Endothelial cell of umbilical vein (primary cell): ENCODE measurements around the gene XDH.

Experiments
- CTCF ChIP-seq, 2 donors: IDR thresholded peaks; 1 replicate in 1 of 2; 2 replicates in 1 of 2; pipeline ENCODE4 v1.5.1; 2011; ENCODE audit warnings: low read length in 2 of 2, mild to moderate bottlenecking in 2 of 2, moderate library complexity in 2 of 2, control low read depth in 1 of 2, inconsistent platforms in 1 of 2, low read depth in 1 of 2; ENCODE audit not compliant: insufficient read depth in 1 of 2; ENCODE audit errors: extremely low read depth in 1 of 2
- EZH2 ChIP-seq: IDR thresholded peaks from 2 replicates; pipeline ENCODE4 v1.6.1; 2012; ENCODE audit warnings: borderline replicate concordance, low read depth, mild to moderate bottlenecking, moderate library complexity, low read length, inconsistent platforms; ENCODE audit not compliant: severe bottlenecking
- FOS ChIP-seq: IDR thresholded peaks from 2 replicates; pipeline ENCODE4 v1.6.1; 2011; ENCODE audit warnings: mild to moderate bottlenecking, low read length, moderate library complexity, borderline replicate concordance; ENCODE audit not compliant: insufficient read depth
- GATA2 ChIP-seq: IDR thresholded peaks from 2 replicates; pipeline ENCODE4 v1.7.0; 2011; ENCODE audit warnings: low read depth, mild to moderate bottlenecking, moderate library complexity, mixed read lengths, low read length; ENCODE audit not compliant: insufficient read length, insufficient read depth
- JUN ChIP-seq: IDR thresholded peaks from 2 replicates; pipeline ENCODE4 v1.6.1; 2011; ENCODE audit warnings: borderline replicate concordance, low read depth; ENCODE audit not compliant: insufficient read length, insufficient read depth
- MAX ChIP-seq: IDR thresholded peaks from 2 replicates; pipeline ENCODE4 v1.6.1; 2011; ENCODE audit not compliant: insufficient read depth, insufficient read length
- MYC ChIP-seq: IDR thresholded peaks from one replicate; pipeline ENCODE4 v1.6.1; 2011; ENCODE audit warnings: mild to moderate bottlenecking, low read depth, low read length
- POLR2A ChIP-seq: IDR thresholded peaks from 2 replicates; pipeline ENCODE4 v1.6.1; 2012; ENCODE audit warnings: low read depth, mild to moderate bottlenecking, control low read depth, low read length
- POLR2AphosphoS5 ChIP-seq: IDR thresholded peaks from 2 replicates; pipeline ENCODE4 v1.6.1; 2012; ENCODE audit warnings: low read depth, mild to moderate bottlenecking, control low read depth, low read length, moderate library complexity; ENCODE audit not compliant: insufficient read depth

GRCh38 chr2:31371691-31372090, 42.9 kb downstream of the XDH start:
- TF ChIP-seq CTCF (IDR thresholded peaks at IDR 0.05; ENCODE audit: extremely low read depth in 1 of 2, insufficient read depth in 1 of 2, low read depth in 1 of 2, low read length in 2 of 2) (no peak), POLR2A (no peak), MAX (no peak), JUN (no peak), FOS (no peak), EZH2 (no peak), POLR2AphosphoS5 (no peak), GATA2 (no peak), MYC (no peak)
